HEK293 (cell line): Measurements from ENCODE around the gene NR1I2.

Source experiments
- CTCF ChIP-seq: fragments of 450-650 bp; formaldehyde crosslinking; IDR thresholded peaks from 2 replicates; pipeline ENCODE4 v1.5.1; 2016; ENCODE audit warnings: missing biosample characterization, missing genetic modification characterization
- YY1 ChIP-seq: fragments of 450-650 bp; formaldehyde crosslinking; IDR thresholded peaks from 2 replicates; pipeline ENCODE4 v1.5.1; 2018; ENCODE audit warnings: missing biosample characterization, missing genetic modification characterization
- ZNF114 ChIP-seq: fragments of 450-650 bp; formaldehyde crosslinking; IDR thresholded peaks from 2 replicates; pipeline ENCODE4 v1.5.0; 2017; ENCODE audit warnings: missing biosample characterization, missing genetic modification characterization
- ZNF24 ChIP-seq: fragments of 450-650 bp; formaldehyde crosslinking; IDR thresholded peaks from 2 replicates; pipeline ENCODE4 v1.5.1; 2016; ENCODE audit warnings: missing biosample characterization, missing genetic modification characterization
- ZNF423 ChIP-seq: fragments of 450-650 bp; formaldehyde crosslinking; IDR thresholded peaks from 2 replicates; pipeline ENCODE4 v1.5.1; 2016; ENCODE audit warnings: missing biosample characterization, missing genetic modification characterization
- ZNF561 ChIP-seq: fragments of 450-650 bp; IDR thresholded peaks from 2 replicates; pipeline ENCODE4 v1.5.1; 2018; ENCODE audit warnings: missing biosample characterization, missing genetic modification characterization, borderline replicate concordance

- TF ChIP-seq ZNF423 (tag by site-specific recombination) (no peak), YY1 (no peak), ZNF114 (tag by site-specific recombination) (no peak), ZNF561 (tag by site-specific recombination) (no peak), CTCF (no peak), ZNF24 (tag by site-specific recombination) (no peak)
Observed at GRCh38 chr3:119768668-119769393, 13.1 kb upstream of the NR1I2 start.
